HepG2 (cell line): ENCODE measurements around the gene FGGY.

Source experiments
- CTCF ChIP-seq: sonication (generic); formaldehyde crosslinking; IDR thresholded peaks from 2 replicates; pipeline ENCODE4 v1.5.0; 2020; ENCODE audit warnings: mild to moderate bottlenecking, missing genetic modification reagents, moderate library complexity
- DR1 ChIP-seq: sonication (generic); formaldehyde crosslinking; IDR thresholded peaks from 2 replicates; pipeline ENCODE4 v1.8.0; 2021; ENCODE audit warnings: mild to moderate bottlenecking, missing genetic modification reagents, inconsistent platforms
- EP300 ChIP-seq, 3 experiments: sonication (generic) in 1 of 3; formaldehyde crosslinking in 1 of 3; IDR thresholded peaks; 2 replicates each; pipeline versions ENCODE4 v1.5.1 to v1.6.1; 2011 to 2020; ENCODE audit warnings: low read depth in 2 of 3, low read length in 2 of 3, borderline replicate concordance in 1 of 3, improper control_type of control experiment in 1 of 3, mild to moderate bottlenecking in 1 of 3, missing genetic modification reagents in 1 of 3, moderate library complexity in 1 of 3
- ETV6 ChIP-seq: sonication (generic); formaldehyde crosslinking; conservative IDR thresholded peaks from 2 replicates; pipeline ENCODE4 v1.4.0; 2020; ENCODE audit warnings: missing genetic modification reagents
- ISX ChIP-seq: sonication (generic); formaldehyde crosslinking; conservative IDR thresholded peaks from 2 replicates; pipeline ENCODE4 v1.5.0; 2020; ENCODE audit warnings: missing genetic modification reagents
- MAF1 ChIP-seq: sonication (generic); formaldehyde crosslinking; IDR thresholded peaks from 2 replicates; pipeline ENCODE4 v1.5.0; 2020; ENCODE audit warnings: missing genetic modification reagents, borderline replicate concordance
- MAFK ChIP-seq, 2 experiments: IDR thresholded peaks in 1 of 2; conservative IDR thresholded peaks in 1 of 2; 2 replicates each; pipeline ENCODE4 v1.6.1; 2011; ENCODE audit warnings: improper control_type of control experiment in 2 of 2, low read length in 2 of 2
- PITX1 ChIP-seq: sonication (generic); formaldehyde crosslinking; IDR thresholded peaks from 2 replicates; pipeline ENCODE4 v1.5.1; 2020; ENCODE audit warnings: mild to moderate bottlenecking, missing genetic modification reagents
- ZHX1 ChIP-seq: sonication (generic); formaldehyde crosslinking; IDR thresholded peaks from 2 replicates; pipeline ENCODE4 v1.8.1; 2022; ENCODE audit warnings: low read depth, mild to moderate bottlenecking, missing genetic modification reagents
- ZNF784 ChIP-seq: sonication (generic); formaldehyde crosslinking; IDR thresholded peaks from 2 replicates; pipeline ENCODE4 v1.5.1; 2020; ENCODE audit warnings: missing genetic modification reagents, mild to moderate bottlenecking, borderline replicate concordance

GRCh38 chr1:59670662-59671061 lies 373.8 kb downstream of the FGGY start:
- TF ChIP-seq EP300 (IDR thresholded peaks at IDR 0.05; ENCODE audit: low read depth in 2 of 2, low read length in 2 of 2) = no peak
- no peak for TF ChIP-seq EP300 (CRISPR knock-in tag; IDR thresholded peaks at IDR 0.05; ENCODE audit: borderline replicate concordance)
- TF ChIP-seq CTCF = no peak
- TF ChIP-seq ETV6 (CRISPR knock-in tag) = no peak
- TF ChIP-seq MAF1 (CRISPR knock-in tag) = no peak
- TF ChIP-seq ZHX1 (CRISPR knock-in tag) = no peak
- no peak for TF ChIP-seq PITX1 (CRISPR knock-in tag)
- TF ChIP-seq ISX (CRISPR knock-in tag) = no peak
- TF ChIP-seq MAFK (conservative IDR thresholded peaks at IDR 0.05 in 1 of 2, IDR thresholded peaks at IDR 0.05 in 1 of 2; ENCODE audit: low read length in 2 of 2) = no peak
- TF ChIP-seq ZNF784 (CRISPR knock-in tag) = no peak
- TF ChIP-seq DR1 (CRISPR knock-in tag) = no peak
